HG02884 (cell line): Measurements from ENCODE around the gene MAGI2.
"Not testable (repeated sequence)": the region's sequence is repeated elsewhere in the genome, so short reads cannot be mapped to it uniquely, and the experiment has no call there.

Source experiments
- ATAC-seq: cut with Tn5 transposase; IDR thresholded peaks from one replicate; pipeline ENCODE4 v1.9.1; 2021; ENCODE audit warnings: mild to moderate bottlenecking, moderate library complexity; ENCODE audit not compliant: unreplicated experiment

MAGI2 gene

DNA sequence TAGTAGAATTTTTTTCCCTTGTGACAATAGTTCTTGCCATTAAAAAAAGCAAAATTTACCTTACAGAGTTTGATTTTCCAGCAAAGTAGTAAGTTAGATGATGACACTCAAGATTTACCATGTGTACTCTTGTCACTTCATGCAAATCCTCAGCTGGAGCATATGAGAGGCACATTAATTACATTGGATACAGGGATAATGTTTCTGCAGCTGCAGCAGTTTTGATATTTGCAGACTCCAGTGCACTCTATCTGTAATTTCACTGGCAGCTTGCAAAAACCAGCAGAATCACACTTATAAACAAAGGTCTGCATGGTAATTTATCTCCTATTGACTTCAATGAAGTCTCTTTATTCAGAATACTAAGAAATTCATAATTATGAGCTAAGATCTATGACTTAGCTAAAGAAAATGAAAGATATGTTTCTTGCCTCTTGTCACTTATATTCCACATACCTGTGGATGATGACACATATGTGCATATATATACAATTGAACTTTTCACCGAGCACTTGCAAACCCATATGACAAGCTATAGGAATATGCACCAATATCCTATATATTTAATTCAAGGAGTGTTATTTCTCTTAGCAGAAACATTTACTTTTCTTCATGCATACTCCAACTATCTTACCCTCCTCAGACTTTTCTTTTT, 1124.3 kb downstream of the MAGI2 start:
- no peak for ATAC-seq

GRCh38 chr7:78327718-78328117, 1125.7 kb downstream of the MAGI2 start:
- no peak for ATAC-seq

DNA sequence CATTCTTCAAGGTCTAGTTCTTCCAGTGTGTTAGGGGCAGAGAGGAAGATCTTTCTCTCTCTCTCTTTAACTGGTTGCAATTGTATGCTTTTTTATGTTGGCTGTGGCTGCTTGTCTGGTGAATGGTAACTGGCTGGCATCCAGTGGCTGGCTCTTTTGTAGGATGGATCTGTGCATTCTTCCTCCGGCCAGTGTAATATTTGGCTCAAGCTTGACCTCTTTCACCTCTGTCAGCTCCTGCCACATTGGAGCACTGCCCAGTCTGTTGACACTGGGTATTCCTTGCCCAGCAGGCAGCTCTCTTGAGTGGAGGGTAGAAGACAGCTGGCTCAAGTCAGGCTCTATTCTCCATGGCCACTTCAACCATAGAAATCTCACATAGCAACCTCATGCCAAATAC, 1126.6 kb downstream of the MAGI2 start:
- no peak for ATAC-seq

DNA sequence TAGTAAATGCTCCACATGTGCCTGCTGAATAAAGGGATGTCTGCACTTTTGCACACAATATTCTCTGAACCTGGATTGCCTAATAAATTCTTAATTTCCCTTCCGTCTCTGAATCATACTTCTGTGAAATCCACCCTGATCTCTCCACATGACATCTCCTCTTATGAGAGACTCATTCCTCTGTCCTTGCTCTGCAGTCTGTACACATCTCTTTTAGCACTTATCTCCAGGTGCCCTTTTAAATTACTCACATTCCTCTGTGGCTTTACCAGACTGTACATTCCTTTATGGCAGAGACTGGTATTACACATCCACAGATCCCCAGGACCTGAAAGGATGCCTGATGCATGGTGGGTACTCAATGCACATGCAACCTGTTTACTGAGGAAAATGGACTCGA, 1127.3 kb downstream of the MAGI2 start:
- ATAC-seq, result no peak

GRCh38 chr7:78323118-78323517, 1130.3 kb downstream of the MAGI2 start:
- no peak for ATAC-seq

GRCh38 chr7:78322231-78322630, 1131.2 kb downstream of the MAGI2 start:
- not testable (repeated sequence) for ATAC-seq

DNA sequence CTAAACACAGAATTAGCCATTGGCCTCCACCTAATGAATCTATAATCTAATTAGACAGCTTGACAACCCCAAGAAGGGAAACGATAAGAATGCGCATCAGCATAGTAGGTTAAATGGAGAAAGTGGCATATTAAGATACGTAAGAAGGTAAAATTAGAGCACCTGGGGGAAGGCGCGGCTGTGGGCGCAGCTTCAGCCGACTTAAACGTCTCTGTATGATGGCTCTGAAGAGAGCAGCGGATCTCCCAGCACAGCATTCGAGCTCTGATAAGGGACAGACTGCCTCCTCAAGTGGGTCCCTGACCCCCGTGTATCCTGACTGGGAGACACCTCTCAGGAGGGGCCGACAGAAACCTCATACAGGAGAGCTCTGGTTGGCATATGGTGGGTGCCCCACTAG, 1136.1 kb downstream of the MAGI2 start:
- ATAC-seq, result no peak

GRCh38 chr7:78316110-78316509, 1137.4 kb downstream of the MAGI2 start:
- ATAC-seq, result no peak

DNA sequence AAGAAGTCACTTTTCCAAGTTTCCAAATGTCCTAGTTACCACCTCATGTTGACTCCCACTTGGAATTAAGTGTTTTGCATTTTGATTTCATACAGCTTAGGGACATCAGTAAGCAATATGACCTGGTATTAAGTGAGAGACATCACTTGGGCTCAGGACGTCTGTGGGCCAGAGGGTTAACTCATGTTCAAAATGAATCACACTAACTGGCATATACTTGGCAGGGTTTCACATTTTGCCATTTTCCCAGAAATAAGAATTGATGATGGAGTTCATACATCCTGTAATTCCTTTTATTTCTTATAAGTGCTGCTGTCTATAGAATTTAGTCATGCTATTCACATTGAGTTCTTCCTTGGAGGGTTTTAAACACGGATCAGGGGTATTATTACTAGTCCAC, 1138.3 kb downstream of the MAGI2 start:
- no peak for ATAC-seq

- no peak for ATAC-seq
Measured at GRCh38 chr7:78311181-78311580, 1142.3 kb downstream of the MAGI2 start.

GRCh38 chr7:78307892-78308291, 1145.6 kb downstream of the MAGI2 start:
- ATAC-seq, result no peak

DNA sequence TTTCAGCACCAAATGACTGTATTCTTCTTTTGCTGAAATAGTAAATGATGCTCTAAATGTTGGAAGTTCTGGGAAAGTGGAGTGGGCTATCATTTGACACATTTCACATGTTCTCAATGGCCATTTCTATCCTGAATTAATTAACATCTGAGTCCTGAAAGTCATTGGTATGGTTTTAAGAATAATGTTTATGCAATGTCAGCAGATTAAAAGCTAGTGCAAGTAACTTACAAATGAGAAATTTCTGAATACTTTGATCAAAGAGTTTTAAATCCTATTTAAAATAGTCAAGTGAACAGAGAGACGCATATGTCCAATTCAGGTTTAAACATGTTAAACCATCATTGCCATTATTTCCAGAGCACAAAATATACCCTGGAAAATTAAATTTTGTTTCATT, 1146.8 kb downstream of the MAGI2 start:
- no peak for ATAC-seq

- ATAC-seq, result no peak
Measured at GRCh38 chr7:78301407-78301806, 1152.1 kb downstream of the MAGI2 start.

- ATAC-seq, result no peak
Measured at GRCh38 chr7:78299088-78299487, 1154.4 kb downstream of the MAGI2 start.

- no peak for ATAC-seq
Measured at GRCh38 chr7:78296644-78297371, 1156.7 kb downstream of the MAGI2 start.

- no peak for ATAC-seq
Measured at GRCh38 chr7:78296046-78296597, 1157.3 kb downstream of the MAGI2 start.

DNA sequence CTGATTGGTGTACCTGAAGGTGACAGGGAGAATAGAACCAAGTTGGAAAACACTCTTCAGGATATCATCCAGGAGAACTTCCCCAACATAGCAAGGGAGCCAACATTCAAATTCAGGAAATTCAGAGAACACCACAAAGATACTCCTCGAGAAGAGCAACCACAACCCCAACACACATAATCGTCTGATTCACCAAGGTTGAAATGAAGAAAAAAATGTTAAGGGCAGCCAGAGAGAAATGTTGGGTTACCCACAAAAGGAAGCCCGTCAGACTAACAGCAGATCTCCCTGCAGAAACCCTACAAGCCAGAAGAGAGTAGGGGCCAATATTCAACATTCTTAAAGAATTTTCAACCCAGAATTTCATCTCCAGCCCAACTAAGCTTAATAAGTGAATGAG, 1164.0 kb downstream of the MAGI2 start:
- not testable (repeated sequence) for ATAC-seq

- no peak for ATAC-seq
Measured at GRCh38 chr7:78284945-78285344, 1168.5 kb downstream of the MAGI2 start.

DNA sequence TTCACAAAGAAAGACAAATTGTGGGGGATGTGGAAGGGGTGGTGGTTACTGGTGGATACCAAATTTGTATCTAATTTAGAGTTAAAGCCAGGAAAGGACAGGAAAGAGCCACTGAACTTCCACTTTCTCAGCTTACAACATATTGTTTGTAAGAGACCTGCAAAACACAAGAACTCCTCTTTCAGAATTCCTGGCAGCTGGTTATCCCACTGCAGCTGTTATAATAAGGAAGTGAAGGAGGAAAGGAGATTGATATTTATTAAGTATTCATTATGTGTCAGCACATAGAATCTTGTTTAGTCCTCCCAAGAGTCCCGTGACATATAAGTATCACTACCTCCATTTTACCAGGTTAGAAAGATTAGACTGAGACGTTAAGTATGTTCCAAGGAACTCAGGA, 1173.2 kb downstream of the MAGI2 start:
- no peak for ATAC-seq

- no peak for ATAC-seq
Measured at GRCh38 chr7:78279457-78279856, 1174.0 kb downstream of the MAGI2 start.

DNA sequence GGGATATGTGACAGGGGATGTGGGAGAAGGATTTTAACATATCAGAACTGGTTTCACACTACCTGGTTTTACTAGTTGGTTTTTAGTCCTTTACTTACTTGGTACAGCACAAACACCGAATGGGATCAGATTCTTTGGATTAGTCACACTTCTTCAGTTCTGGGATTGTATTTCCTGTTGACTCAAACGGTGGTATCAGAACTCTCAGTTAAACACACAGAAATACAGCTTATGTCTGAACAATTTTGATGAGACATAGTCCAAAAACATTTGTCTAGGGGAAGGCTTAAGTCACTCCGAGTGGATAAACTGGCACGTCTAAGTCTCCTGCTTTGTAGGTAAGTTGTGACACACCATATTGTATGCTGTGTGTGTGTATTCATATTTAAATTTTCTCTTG, 1174.4 kb downstream of the MAGI2 start:
- no peak for ATAC-seq

GRCh38 chr7:78267141-78267540, 1186.3 kb downstream of the MAGI2 start:
- no peak for ATAC-seq
